Measurements from ENCODE around the gene CHCHD6.
A peak's percentile ranks its signal among the peaks of the same experiment; 100 is the strongest.

CHCHD6 gene

GRCh38 chr3:126706631-126707030 is 2.6 kb downstream of the CHCHD6 start:
- no peak for DNase-seq

DNA sequence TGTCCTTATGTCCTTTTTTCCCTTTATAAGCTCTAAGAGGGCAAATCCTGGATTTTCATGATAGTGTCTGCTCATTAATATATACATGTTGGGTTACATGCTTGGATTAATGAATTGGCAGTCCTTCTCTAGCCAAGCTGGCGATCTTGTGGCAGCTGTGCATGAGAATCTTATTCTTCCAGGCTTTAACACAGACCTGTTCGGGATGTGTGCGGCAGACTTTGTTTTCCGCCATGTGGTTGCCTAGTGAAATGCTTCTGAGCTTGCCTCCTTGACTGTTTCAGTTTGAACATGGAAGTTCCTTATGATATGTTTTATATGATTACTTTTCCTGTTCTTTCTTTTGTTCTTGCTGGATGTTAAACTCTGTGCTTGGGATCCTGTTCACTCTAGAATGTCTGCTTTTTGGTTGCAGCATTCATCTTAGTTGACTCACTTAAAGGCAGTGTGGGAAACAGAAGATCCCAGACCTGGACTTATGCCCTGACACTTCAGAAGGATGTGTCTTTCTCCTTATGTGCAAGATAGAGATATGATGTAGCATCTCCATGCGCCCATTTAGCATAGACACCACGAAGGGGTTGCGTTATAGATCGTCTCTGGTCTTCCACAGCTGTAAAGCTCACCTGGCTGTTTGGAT is 7.2 kb downstream of the CHCHD6 start:
- DNase-seq, result no peak

DNA sequence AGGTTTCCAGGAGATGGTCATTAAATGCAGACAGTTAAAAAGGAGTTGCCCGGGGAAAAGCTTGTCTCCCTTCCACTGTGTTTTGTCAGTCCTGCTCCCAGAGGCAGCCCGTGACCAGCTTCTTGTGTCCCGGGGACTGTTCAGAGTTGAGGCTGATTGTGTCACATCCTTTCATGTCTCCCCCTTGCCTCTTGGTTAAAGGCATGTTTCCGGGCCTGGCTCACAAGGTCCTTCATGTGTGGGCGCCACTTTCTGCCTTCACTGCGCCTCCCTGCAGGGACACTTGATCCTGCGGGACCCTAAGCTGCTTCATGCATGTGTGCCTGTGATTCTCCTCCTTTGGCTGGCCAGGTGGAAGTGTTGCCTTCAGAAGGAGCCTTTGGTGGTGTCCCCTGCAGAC is 9.2 kb downstream of the CHCHD6 start:
- no peak for DNase-seq

- DNase-seq, result no peak
Observed at GRCh38 chr3:126714276-126714900, 10.3 kb downstream of the CHCHD6 start.

GRCh38 chr3:126714921-126715320 is 10.9 kb downstream of the CHCHD6 start:
- DNase-seq, result no peak

- DNase-seq, result no peak
Observed at GRCh38 chr3:126715432-126715831, 11.4 kb downstream of the CHCHD6 start.

DNA sequence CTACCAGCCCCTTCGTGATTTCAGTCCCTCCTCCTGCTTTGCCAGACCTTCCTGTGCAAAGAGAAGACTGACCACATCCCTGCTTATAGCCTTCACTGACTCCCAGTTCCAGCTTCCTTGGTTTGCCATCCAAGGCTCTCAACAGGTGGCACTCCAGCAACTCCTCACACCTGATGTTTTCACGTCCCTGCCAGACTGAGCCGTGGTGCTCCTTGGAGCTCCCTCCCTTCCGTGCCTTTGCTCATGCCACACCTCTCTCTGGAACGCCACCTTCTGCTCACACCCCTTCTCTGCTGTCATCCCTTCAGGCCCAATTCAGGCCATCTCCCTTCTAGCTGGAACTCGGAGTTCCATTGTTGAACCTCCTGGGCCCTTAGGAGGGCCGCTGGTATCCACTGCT is 12.0 kb downstream of the CHCHD6 start:
- DNase-seq, result no peak

GRCh38 chr3:126718561-126719445 is 14.8 kb downstream of the CHCHD6 start:
- DNase-seq, result no peak

GRCh38 chr3:126720596-126720995 is 16.6 kb downstream of the CHCHD6 start:
- DNase-seq, result no peak

DNA sequence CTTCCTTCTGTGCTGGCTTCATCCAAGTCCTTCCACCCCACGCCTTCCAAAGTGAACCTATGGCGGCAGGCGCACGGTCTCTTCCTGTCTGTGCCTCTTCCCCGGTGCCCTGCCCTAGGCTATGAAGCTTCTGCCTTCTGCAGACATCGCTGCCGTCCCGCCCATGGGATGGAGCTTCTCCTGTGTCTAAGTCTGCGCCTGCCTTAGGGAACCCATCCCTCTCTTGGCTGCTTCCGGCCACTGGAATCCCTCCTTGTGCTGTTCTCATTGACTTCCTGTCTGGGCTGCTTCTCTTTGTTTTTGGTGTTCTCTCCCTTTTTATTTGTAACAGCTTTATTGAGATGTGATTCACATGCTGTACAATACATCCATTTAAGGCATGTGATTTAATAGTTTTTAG is 17.2 kb downstream of the CHCHD6 start:
- DNase-seq, result no peak

- DNase-seq, result no peak
Observed at GRCh38 chr3:126723237-126723636, 19.2 kb downstream of the CHCHD6 start.

DNA sequence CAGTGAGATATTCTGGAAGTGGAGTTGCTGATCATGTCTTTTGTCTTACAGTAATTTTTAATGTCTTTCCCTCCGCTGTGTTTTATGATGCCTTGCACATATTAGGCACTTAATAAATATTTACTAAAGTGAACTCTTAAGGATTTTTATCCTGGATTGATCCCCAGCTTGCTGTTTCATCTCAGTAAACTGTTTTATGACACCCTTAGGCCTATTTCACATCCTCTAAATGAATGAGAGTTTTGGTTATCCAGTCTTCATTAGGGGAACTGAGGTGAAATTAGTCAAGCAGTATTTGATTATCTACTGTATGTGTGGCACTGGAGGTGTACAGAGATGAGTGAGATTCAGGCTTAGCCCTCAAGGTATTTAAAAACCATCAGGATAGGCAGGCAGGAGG is 19.8 kb downstream of the CHCHD6 start:
- no peak for DNase-seq

GRCh38 chr3:126728680-126729079 is 24.6 kb downstream of the CHCHD6 start:
- no peak for DNase-seq

- no peak for DNase-seq
Observed at GRCh38 chr3:126730376-126730775, 26.3 kb downstream of the CHCHD6 start.

DNA sequence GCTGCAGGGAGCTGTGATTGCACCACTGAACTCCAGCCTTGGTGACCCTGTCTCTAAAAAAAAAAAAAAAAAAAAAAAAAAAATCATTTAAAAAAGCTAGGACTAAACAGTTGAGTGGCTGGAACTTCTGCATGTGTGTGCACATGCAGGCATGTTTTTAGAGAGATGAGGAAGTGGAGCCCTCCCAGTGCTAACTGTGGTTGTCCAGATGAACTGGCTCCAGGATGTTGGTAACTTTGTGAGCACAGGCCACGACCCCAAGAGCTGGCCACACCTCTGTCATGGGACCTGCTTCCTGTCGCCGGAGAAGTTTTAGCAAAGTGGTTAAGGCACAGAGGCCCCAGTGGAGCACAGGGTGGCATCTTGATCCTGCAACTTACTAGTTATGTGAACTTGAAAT is 27.0 kb downstream of the CHCHD6 start:
- DNase-seq, result peak; percentile 26

DNA sequence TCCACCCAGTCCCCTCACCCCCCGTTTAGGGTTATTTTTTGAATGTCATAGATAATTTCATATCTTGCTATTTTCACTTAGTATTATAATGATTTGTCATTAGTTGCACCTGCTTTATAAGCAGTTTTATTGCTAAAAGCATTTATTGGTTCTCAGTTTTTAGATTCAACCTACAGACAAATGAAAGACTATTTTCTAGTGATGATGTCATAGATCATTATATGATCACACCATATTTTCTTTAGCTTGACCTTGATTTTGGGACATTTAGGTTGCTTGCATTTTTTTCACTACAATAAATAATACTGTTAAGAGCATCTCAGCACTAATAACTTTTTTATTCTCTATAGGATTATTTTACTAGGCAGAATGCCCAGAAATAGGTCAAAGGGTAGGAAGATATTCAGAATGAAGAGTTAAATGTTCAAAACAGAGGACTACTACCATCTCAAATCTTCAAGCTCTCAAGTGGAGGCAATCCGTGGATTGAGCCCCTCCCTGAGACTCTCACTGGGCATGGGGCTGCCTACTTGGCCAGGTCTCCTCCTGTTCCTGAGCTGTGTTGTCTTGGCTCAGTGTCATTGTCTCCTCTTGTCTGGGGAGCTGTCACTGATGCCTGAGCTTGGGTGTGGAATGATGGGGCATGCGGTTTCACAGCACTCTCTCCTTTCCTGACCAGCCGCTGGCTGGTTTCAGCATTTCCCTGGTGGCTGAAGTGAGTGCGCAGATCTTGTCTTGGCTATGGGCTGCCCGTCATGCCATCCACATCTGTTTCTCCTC is 28.4 kb downstream of the CHCHD6 start:
- no peak for DNase-seq

- DNase-seq, result no peak
Observed at GRCh38 chr3:126733061-126733430, 29.0 kb downstream of the CHCHD6 start.

- no peak for DNase-seq
Observed at GRCh38 chr3:126734106-126734723, 30.2 kb downstream of the CHCHD6 start.

- DNase-seq, result no peak
Observed at GRCh38 chr3:126737527-126737926, 33.5 kb downstream of the CHCHD6 start.

DNA sequence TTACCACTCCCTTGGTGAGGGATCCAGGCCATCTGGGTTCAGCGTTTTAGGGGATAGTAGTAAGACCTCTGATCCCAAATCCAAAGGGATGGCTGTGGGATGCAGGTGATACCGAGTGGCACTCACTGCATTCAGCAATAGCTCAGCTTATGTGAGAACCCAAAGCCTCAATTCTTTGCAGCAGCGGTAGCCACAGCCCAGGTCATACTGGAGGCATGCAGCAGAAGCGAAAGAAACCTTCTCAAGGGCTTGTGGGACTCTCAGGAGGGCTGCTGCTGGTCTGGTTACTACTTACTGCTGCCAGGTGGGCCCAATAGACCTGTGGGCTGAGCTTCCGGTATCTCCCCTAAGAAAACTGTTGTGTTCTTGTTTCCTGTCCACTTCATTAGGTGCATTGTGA is 38.0 kb downstream of the CHCHD6 start:
- DNase-seq, result no peak

GRCh38 chr3:126743350-126743749 is 39.3 kb downstream of the CHCHD6 start:
- DNase-seq, result no peak

GRCh38 chr3:126743781-126744180 is 39.7 kb downstream of the CHCHD6 start:
- DNase-seq, result no peak

Measured in inflammatory macrophage treated with lipopolysaccharide for 4 hours (primary cell).